HG03460 (cell line): ENCODE results near the gene GLO1.
A peak's percentile ranks its signal among the peaks of the same experiment; 100 is the strongest.

ENCODE experiments used
- ATAC-seq: cut with Tn5 transposase; IDR thresholded peaks from one replicate; pipeline ENCODE4 v1.9.1; 2021; ENCODE audit not compliant: unreplicated experiment

Gene GLO1

GRCh38 chr6:38702558-38703397 lies at the start of gene GLO1:
GLO1 (minus strand) TSS chr6:38703145; CDS start chr6:38703054, 91 bp downstream.
- ATAC-seq = peak; percentile 99

- no peak for ATAC-seq
These were observed 48.1 kb upstream of the GLO1 start for GRCh38 chr6:38750968-38751615.

GRCh38 chr6:38749473-38749872 lies 46.5 kb upstream of the GLO1 start:
- no peak for ATAC-seq

- no peak for ATAC-seq
These were observed 36.6 kb upstream of the GLO1 start for GRCh38 chr6:38739532-38739931.

- no peak for ATAC-seq
These were observed 35.3 kb upstream of the GLO1 start for GRCh38 chr6:38738261-38738660.

GRCh38 chr6:38736951-38737350 lies 34.0 kb upstream of the GLO1 start:
- ATAC-seq = no peak

- ATAC-seq = no peak
These were observed 27.4 kb upstream of the GLO1 start for GRCh38 chr6:38730140-38730862.

- no peak for ATAC-seq
These were observed 25.3 kb upstream of the GLO1 start for GRCh38 chr6:38728203-38728602.

GRCh38 chr6:38725414-38726183 lies 22.7 kb upstream of the GLO1 start:
- no peak for ATAC-seq

- ATAC-seq = no peak
These were observed 21.4 kb upstream of the GLO1 start for GRCh38 chr6:38724343-38724742.

- no peak for ATAC-seq
These were observed 20.8 kb upstream of the GLO1 start for GRCh38 chr6:38723783-38724182.

- no peak for ATAC-seq
These were observed 19.9 kb upstream of the GLO1 start for GRCh38 chr6:38722727-38723334.

- no peak for ATAC-seq
These were observed 19.1 kb upstream of the GLO1 start for GRCh38 chr6:38722038-38722437.

GRCh38 chr6:38720295-38720694 lies 17.4 kb upstream of the GLO1 start:
- ATAC-seq = no peak

GRCh38 chr6:38719358-38719757 lies 16.4 kb upstream of the GLO1 start:
- ATAC-seq = no peak

- ATAC-seq = no peak
These were observed 13.9 kb upstream of the GLO1 start for GRCh38 chr6:38716825-38717224.

GRCh38 chr6:38715016-38715689 lies 12.2 kb upstream of the GLO1 start, which contains the start of gene DNAH8:
DNAH8 (plus strand) TSS chr6:38715311; CDS start chr6:38722810, 7,499 bp downstream.
- no peak for ATAC-seq

GRCh38 chr6:38714239-38715015 lies 11.5 kb upstream of the GLO1 start:
- no peak for ATAC-seq

- ATAC-seq = no peak
These were observed 10.9 kb upstream of the GLO1 start for GRCh38 chr6:38713812-38714211.
